ENCODE data around the gene DYNLT3.

The DYNLT3 gene

DNA sequence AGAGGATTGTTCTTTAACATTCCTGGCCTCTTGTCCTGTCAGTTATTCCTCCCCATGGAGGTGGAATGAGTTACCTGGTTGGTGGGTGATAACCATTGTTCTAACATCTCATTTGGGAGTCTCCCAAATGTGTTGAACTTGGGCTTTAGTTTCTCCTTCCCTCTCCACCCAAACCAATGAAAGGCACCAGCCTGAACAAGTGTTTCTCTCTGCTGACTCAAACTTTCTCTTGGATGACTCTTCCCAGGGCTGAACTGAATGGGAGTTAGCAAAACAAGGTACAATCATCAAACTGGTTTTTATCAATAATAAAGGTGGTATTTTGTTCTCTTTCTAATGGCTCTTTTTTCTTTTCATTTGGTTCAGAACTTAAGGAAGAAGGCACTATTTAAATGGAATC, 2.7 kb downstream of the DYNLT3 start:
- DNase-seq (ENCODE audit: low read depth in 2 of 2) = no peak

DNA sequence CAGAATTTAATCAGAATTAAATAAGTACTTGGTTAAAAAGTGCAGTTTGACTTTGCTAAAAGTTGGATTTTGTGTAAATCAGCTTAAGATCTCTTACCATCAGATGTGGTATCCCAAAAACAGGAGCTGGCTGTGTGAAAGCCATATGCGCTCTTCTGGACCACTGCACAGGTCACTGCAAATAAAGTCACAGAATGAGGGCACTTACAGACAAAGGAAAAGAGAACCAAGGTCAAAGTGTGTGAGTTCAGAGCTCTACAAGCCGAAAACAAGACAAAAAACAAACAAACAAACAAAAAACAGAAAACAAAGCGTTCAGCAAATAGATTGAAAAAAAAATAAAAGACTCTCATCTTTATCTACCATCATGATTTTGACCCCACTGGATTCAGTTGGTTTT, 6.4 kb downstream of the DYNLT3 start:
- DNase-seq (ENCODE audit: low read depth in 2 of 2) = no peak

DNA sequence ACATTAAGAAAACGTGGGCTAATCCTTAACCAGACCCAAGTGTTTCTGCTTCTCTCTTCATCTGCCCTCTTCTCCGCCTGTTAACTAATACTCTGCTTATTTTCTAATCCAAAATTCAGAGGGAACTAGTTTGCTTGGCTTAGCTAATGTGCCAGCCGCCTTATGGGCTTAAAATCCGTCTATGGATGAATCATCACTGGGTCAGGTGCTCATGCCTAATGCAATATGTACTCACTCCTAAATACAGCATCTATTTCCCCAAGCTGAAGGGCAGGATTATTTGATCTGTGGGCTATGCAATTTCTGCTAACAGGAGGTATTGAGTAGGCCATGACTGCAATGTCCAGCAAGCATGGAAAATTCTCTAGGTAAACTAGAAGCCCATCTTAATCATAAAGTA, 12.4 kb downstream of the DYNLT3 start:
- DNase-seq (ENCODE audit: low read depth in 2 of 2) = no peak

DNA sequence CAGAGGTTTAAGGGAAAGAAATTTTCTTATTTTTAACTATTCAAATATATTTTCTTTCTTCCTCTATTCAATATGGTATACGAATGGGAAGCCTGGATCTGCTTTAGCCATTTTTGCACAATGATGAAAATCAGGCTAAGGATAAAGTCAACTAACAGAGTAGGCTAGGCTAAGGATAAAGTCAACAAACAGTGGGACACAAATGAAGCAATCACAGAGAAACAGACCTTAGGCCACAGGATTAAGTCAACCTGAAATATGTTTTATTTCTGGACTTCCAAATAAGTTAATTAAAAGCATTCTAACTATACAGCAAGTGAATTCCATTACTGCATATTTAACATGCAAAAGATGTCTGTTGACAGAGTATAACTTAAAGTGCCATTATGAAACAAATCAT, 17.0 kb downstream of the DYNLT3 start:
- no peak for DNase-seq (ENCODE audit: low read depth in 2 of 2)

DNA sequence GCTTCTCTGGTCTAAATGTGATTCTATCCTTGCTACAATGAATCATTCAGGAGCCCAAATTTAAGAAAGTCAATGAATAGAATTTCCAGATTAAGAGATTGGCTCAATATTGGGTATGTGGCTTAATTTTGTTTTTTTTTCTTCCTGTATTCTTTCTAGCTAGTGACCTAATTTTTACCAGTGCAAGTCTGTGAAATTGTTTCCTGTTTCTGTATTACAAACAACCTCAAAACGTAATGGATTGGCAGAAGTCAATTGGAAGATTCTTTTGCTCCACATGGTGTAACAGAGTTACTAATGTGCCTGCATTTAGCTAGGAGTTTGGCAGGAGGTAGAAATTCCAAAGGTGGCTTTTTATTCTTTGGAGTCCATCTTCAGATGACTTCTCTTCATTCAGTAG, 17.6 kb downstream of the DYNLT3 start:
- DNase-seq (ENCODE audit: low read depth in 2 of 2) = no peak

DNA sequence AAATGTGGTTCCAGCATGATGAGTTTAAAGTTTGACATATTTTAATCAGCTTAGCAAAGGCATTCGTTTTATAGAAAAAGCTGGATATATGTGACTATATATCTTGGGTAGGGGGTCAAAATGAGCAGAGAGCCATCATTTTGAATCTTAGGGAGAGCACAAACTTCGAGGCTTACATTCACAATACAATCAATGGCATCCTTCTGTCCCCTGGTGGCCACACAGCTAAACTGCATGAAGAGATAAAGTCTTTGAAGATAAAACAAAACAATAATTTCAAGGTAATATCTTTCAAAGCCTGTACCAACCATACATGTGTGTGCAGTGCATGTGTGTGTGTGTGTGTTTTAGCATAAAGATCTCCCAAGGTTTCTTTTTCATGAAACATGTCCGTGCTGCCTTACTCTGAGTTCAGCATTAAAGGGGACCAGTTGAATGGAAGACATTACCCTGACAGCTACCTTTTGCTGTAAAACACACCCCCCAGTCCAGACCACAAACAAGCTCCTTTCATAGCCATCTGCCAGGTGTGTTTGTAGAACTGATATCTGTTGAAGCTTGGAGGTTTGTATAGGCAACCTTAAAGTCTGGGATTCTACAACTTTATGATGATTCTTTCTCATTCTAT, 22.0 kb downstream of the DYNLT3 start:
- no peak for DNase-seq (ENCODE audit: low read depth in 2 of 2)

DNA sequence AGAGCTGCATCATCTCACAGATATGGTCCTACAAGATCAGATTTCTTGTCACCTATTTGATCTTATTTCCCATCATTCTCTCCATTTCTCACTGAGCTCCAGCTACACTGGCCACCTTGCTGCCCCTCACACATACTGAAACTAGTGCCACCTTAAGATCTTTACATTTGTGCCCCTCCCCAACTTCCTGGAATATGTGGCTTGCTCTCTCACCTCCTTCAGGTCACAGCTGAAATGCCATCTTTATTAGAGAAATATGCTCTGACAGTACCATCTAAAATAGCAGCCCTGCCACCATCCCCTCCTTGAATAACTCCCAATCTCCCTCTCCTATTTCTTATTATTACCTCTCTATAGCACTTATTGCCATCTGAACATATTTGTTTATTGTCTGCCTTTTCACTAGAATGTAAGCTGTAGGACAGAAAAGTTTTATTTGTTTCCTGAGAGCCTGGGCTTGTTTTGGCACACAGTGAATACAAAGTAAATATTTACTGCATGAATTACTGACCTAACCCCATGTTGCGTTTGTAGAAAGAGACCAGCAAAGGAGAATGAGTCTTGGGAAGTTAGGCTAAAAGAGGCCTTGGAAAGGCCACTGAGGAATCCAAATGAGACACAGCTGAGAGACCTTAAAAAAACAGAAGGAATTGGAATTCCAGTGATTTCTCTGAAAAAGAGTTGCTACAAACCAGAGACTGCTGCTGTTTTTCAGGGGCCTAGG, 22.7 kb downstream of the DYNLT3 start:
- no peak for DNase-seq (ENCODE audit: low read depth in 2 of 2)

DNA sequence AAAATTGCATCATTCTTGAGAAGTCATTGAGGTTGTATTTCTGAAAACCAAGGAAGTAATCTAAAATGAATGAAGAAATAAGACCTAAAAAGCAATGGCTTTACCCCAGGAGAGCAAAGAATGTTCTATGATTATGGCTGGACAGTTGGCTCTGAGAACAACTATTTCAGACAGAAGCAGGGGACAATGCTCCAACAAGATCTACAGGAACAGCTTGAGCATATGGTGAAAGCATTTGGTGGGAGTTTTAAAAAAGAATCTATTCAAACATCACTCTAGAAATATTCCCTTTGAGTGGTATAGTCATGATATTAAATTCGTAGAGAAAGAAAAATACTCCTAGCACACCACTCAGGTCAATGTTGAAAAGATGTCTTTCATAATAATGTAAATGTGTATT, 26.7 kb downstream of the DYNLT3 start:
- DNase-seq (ENCODE audit: low read depth in 2 of 2) = no peak

DNA sequence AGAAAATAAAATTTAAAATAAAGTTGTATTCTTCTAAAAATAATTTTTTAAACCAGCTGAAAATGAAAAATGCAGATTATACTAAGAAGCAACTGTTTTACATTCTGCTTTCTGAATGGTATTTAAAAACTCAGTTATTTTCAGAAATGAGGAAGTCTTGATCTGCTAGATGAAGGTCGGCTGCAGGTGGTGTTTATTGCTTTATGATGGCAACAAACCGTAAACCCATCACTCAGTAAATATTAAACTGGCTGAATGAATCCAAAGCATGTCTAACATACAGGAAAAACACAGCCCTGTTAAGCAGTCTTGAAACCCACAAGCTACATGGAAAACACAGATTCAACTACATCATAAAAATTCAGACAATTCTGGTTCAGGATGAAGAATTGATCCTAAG, 29.3 kb downstream of the DYNLT3 start:
- no peak for DNase-seq (ENCODE audit: low read depth in 2 of 2)

DNA sequence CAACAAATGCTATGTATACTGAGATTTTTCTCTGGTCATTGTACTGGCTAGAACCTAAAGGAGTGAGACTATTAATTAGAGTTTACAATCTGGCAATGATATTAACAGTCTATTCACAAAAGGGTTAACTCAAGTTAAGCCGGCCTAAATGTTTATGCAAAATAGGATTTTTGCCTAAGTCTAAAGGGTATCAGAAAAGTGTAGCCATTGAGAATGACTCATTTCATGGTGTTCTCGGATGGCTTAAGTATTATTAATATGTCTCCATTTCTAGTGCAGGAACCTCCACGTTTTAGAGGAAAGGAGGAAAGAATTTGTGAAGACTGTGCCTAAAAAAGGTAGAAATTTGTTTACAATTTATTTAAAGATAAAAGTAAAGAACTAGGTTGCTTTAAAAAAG, 29.8 kb downstream of the DYNLT3 start:
- DNase-seq (ENCODE audit: low read depth in 2 of 2) = no peak

DNA sequence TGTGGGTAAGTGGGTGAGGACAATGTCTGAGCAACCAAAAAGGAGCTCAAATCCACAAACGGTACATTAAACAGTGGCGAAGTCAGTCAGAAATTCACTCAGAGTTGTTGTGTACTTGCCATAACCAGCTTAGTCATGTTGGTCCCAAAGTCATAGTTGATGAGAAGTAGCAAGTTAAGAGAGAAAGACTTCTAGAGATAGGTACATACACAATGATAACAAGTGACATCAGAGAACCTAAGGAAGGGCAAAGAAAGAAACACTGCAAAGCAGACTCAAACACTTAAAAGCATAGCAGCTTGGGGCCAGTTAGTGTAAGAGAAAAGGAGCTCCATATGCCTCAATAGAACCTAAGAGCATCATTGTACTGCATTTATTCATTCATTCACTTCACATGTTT, 30.2 kb downstream of the DYNLT3 start:
- no peak for DNase-seq (ENCODE audit: low read depth in 2 of 2)

DNA sequence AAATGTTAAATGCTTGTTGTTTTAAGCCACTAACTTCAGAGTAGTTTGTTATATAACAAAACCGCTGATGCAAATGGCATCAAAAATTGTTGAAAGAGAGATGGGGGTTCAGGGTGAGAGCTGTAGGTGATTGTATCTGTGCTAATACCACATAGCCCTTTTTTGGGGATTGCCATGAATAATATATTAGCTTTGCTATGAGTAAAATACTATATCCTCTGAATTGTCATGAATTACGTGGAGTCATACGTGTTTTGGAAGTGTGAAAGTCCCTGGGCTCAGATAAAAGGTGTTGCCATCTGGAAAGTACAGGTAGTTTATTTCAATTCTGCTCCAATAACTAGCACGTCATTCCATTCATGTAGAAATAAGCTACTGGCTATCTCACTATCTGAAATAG, 30.6 kb downstream of the DYNLT3 start:
- DNase-seq (ENCODE audit: low read depth in 2 of 2) = no peak

DNA sequence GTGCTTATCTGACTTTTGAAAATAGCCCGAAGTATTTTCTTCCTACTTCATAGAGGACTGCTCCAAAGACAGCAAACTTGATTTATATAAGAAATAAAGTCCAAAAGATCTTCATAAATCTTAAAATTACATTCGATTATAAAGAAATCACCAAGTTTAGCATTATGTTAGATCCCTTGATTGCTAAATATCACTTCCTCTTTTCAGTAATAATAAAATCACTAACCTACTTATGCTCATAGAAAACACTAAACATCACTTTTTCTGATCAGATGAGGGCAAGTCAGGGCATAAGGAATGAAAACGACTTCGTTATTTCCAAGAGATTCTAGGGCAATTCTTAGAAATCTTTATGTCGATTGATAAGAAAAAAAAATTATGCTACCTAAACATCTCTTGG, 32.0 kb downstream of the DYNLT3 start:
- no peak for DNase-seq (ENCODE audit: low read depth in 2 of 2)

DNA sequence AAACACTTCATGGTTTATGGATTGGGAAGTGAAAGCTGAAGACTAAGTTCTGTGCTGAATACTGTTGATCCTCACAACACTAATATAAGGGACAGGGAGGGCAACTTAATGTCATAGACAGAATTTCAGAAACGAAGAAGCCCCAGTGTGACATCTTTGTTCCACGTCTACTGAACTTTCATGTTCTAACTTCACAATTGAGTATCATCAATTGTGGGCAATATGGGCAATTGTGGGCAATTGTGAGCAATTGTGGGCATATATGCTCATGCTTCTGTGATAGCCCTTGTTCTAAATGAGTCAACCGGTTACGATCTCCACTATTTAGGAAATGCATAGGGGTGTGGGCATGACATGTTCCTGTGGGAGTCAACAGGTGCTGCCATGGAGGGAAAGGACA, 33.8 kb downstream of the DYNLT3 start:
- no peak for DNase-seq (ENCODE audit: low read depth in 2 of 2)

DNA sequence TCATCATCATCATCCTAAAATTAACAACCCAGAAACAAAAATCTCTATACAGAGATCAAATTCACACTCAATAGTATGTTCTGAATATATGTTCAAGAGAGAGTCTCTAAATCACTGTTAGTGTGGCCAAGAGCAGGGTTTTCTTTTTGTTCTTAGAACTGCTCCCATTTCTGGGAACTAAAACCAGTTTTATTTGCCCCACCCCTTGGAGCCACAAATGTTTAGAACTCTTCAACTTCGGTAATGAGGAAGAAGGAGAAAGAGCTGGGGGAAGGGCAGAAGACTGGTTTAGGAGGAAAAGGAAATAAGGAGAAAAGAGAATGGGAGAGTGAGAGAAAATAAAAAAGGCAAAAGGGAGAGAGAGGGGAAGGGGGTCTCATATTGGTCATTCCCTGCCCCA, 35.3 kb downstream of the DYNLT3 start:
- no peak for DNase-seq (ENCODE audit: low read depth in 2 of 2)

DNA sequence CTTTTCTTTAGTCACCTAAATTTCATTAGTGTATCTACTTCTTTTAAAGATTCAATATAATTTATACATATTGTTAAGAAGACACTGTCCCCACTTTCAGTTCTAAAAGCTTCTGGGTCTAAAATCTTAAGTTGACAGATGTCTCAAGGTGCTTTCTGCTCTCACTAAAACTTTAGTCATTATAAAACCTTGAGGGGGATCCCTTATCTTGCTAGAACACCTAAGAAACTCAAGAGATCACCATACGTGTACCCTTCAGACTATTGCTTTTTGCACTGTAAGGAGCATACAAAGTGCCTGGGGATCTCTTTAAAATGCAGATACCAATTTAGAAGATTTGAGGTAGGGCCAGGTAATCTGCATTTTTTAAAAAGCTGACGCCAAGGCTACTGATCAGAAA, 37.4 kb downstream of the DYNLT3 start:
- DNase-seq (ENCODE audit: low read depth in 2 of 2) = no peak

DNA sequence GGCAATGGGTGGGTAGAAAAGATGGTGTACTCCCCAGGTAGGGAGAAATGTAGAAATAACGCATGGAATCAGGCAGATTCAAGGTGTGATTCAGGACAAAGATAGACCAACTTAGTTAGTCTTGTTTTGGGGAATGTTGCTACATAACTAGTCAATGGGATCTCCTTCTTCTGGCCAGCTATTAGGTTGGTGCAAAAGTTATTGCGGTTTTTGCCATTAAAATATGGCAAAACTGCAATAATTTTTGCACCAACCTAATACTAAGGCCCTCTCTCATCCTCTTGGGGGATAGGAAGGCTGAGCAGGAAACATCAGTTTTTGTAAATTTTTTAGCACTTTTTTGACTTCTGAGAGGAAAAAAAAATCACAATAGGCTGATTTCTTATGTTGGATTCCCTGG, 44.3 kb downstream of the DYNLT3 start:
- DNase-seq (ENCODE audit: low read depth in 2 of 2) = no peak

DNA sequence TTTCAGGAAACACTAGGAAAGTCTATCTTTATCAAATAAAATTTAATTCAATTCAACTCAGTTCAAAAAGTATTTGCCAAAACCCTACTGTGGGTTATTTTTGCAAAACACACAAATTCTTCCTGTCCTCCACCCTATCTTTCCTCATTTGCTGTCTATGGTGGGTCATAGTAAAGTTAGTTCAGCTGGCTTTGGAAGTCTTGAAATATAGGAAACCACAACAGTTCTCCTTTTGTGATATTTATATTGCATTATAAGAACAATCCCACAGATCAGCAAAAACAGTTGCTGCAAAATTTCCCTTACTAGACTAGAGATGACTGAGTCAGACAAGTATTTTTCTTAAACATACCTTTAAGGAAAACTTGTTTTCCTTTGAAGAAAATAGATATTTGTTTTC, 45.3 kb downstream of the DYNLT3 start:
- DNase-seq (ENCODE audit: low read depth in 2 of 2) = no peak

DNA sequence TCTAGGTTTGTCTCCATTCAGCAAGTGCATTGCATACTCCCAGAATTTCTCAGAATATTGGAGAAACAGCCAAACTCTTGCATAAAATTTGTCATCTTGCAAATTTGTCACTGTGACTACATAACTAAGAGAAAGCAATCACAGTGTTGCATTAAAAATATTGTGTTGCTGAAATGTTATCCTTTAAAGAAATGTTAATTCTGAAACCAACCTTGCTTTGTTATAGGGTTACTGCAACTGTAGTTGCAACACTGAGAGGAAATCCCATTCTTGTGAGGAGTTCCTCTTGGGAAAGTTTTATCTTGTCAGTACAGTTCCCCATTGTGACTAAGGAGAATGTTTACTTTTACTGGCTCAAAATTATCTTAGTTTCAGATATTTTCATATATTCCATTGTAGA, 46.7 kb downstream of the DYNLT3 start:
- no peak for DNase-seq (ENCODE audit: low read depth in 2 of 2)

DNA sequence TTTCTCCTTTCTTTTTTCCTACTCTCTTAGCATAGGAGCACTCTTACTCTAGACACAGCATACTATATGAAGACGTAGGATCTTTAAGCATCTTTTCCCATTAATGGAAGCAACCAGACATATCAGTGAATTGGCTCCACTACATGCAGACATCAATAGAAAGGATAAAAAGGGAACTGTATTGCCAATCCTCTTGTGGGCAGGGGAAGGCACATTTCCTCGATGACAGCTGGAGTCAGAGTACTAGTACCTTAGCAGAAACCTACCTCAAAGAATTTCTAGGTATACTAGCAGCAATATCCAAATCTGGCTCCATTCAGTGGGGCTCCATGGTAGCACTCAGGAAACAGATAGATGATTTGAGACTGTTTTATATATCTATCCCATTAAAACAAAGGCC, 47.4 kb downstream of the DYNLT3 start:
- no peak for DNase-seq (ENCODE audit: low read depth in 2 of 2)

DNA sequence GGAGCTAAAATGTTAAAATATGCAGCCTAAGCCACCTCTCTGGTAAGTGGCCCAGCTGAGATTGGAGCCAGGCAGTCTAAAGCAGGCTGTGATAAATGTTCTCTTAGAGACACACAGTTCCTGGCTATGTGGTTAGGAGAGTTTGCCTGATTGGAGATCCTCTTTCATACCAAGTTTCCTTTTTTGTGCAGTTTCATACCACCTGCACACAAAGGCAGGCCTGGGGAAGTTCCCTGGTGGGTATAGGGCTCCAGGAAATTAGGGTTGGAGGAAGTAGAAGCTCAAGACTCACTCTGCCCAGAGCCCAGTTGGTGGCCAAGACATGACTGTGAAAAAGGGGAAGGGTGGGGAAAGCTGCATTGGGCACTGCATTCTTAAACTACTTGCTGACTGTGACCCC, 50.6 kb downstream of the DYNLT3 start:
- DNase-seq (ENCODE audit: low read depth in 2 of 2) = no peak

DNA sequence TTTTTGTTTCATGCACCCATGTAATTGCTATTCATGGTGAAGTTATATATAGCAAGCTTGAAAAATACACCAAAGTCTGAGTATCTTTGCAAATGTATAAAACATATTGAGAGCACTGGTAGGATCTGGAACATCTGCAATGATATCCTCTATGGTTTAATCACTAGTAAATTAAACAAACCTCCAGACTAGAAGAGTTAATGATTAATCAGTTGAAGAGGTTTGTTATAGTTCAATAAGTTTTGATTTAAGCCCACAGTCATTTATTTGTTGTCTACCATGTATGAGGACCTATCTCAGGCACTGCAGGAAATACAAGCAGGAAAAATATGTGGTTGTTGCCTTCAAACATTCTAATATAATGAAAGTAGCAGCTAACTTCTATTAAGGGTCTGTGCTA, 51.1 kb downstream of the DYNLT3 start:
- no peak for DNase-seq (ENCODE audit: low read depth in 2 of 2)

All from fibroblast of skin of left biceps (primary cell).